HepG2 (cell line): Measurements from ENCODE around the gene HAUS2. TPM values are rescaled to one million over a fixed set of nuclear protein-coding genes. Genes with fewer than 3 reads are reported as not detected.
A peak's percentile ranks its signal among the peaks of the same experiment; 100 is the strongest.

Source experiments
- CBX5 ChIP-seq: sonication (generic); formaldehyde crosslinking; IDR thresholded peaks from 2 replicates; pipeline ENCODE4 v1.4.0; 2020; ENCODE audit warnings: missing genetic modification reagents, borderline replicate concordance
- FOXM1 ChIP-seq: sonication (generic); formaldehyde crosslinking; IDR thresholded peaks from 2 replicates; pipeline ENCODE4 v1.5.0; 2020; ENCODE audit warnings: missing genetic modification reagents
- JUN ChIP-seq: sonication (generic); formaldehyde crosslinking; IDR thresholded peaks from 2 replicates; pipeline ENCODE4 v1.4.0; 2020; ENCODE audit warnings: mild to moderate bottlenecking, missing genetic modification reagents
- KAT8 ChIP-seq: IDR thresholded peaks from 2 replicates; pipeline ENCODE4 v1.6.1; 2016; ENCODE audit warnings: missing genetic modification reagents, missing compliant biosample characterization
- KLF16 ChIP-seq, 2 experiments: sonication (generic) in 1 of 2; formaldehyde crosslinking in 1 of 2; IDR thresholded peaks; 2 replicates each; pipeline versions ENCODE4 v1.6.1 to v1.8.0; 2016 to 2023; ENCODE audit warnings: missing genetic modification reagents in 2 of 2, missing compliant biosample characterization in 1 of 2
- NR3C1 ChIP-seq: sonication (generic); formaldehyde crosslinking; IDR thresholded peaks from 2 replicates; pipeline ENCODE4 v1.4.0; 2020; ENCODE audit warnings: missing genetic modification reagents
- PHF21A ChIP-seq: sonication (generic); formaldehyde crosslinking; IDR thresholded peaks from 2 replicates; pipeline ENCODE4 v1.5.0; 2020; ENCODE audit warnings: mild to moderate bottlenecking, missing genetic modification reagents
- RFX1 ChIP-seq: fragments of 450-650 bp; IDR thresholded peaks from 2 replicates; pipeline ENCODE4 v1.6.1; 2017
- RFX3 ChIP-seq: IDR thresholded peaks from 2 replicates; pipeline ENCODE4 v1.6.1; 2016; ENCODE audit warnings: missing biosample characterization, missing genetic modification reagents
- RFX5 ChIP-seq: IDR thresholded peaks from 2 replicates; pipeline ENCODE4 v1.6.1; 2011; ENCODE audit warnings: low read depth, low read length, improper control_type of control experiment
- SMARCC2 ChIP-seq: fragments of 450-650 bp; IDR thresholded peaks from 2 replicates; pipeline ENCODE4 v1.6.1; 2017; ENCODE audit warnings: antibody characterized with exemption, mild to moderate bottlenecking
- SNAI1 ChIP-seq: sonication (generic); formaldehyde crosslinking; IDR thresholded peaks from 2 replicates; pipeline ENCODE4 v1.5.0; 2020; ENCODE audit warnings: mild to moderate bottlenecking, missing genetic modification reagents, borderline replicate concordance
- SPEN ChIP-seq: sonication (generic); formaldehyde crosslinking; IDR thresholded peaks from 2 replicates; pipeline ENCODE4 v1.5.1; 2020; ENCODE audit warnings: low read depth, mild to moderate bottlenecking, missing genetic modification reagents
- SSRP1 ChIP-seq: IDR thresholded peaks from 2 replicates; pipeline ENCODE4 v1.6.1; 2016; ENCODE audit warnings: control low read depth
- TEF ChIP-seq: sonication (generic); formaldehyde crosslinking; IDR thresholded peaks from 2 replicates; pipeline ENCODE4 v1.5.0; 2020; ENCODE audit warnings: missing genetic modification reagents
- ZNF24 ChIP-seq: fragments of 450-650 bp; IDR thresholded peaks from 2 replicates; pipeline ENCODE4 v1.6.1; 2017; ENCODE audit warnings: antibody characterized with exemption, mild to moderate bottlenecking
- ZNF333 ChIP-seq: sonication (generic); formaldehyde crosslinking; IDR thresholded peaks from 2 replicates; pipeline ENCODE4 v1.4.0; 2020; ENCODE audit warnings: mild to moderate bottlenecking, missing genetic modification reagents, borderline replicate concordance
- ZNF33A ChIP-seq: sonication (generic); formaldehyde crosslinking; IDR thresholded peaks from 2 replicates; pipeline ENCODE4 v1.5.1; 2020; ENCODE audit warnings: missing genetic modification reagents, mild to moderate bottlenecking, moderate library complexity, borderline replicate concordance
- ZNF543 ChIP-seq: sonication (generic); formaldehyde crosslinking; IDR thresholded peaks from 2 replicates; pipeline ENCODE4 v1.4.0; 2020; ENCODE audit warnings: mild to moderate bottlenecking, missing genetic modification reagents
- ZNF670 ChIP-seq: sonication (generic); formaldehyde crosslinking; IDR thresholded peaks from 2 replicates; pipeline ENCODE4 v1.8.0; 2022; ENCODE audit warnings: mild to moderate bottlenecking, missing genetic modification reagents, borderline replicate concordance
- ZNF75D ChIP-seq: sonication (generic); formaldehyde crosslinking; IDR thresholded peaks from 2 replicates; pipeline ENCODE4 v1.8.1; 2023; ENCODE audit warnings: missing genetic modification reagents, mild to moderate bottlenecking, borderline replicate concordance
- ZNF788 ChIP-seq: sonication (generic); formaldehyde crosslinking; IDR thresholded peaks from 2 replicates; pipeline ENCODE4 v1.5.0; 2020; ENCODE audit warnings: mild to moderate bottlenecking, missing genetic modification reagents, borderline replicate concordance
- ZNF841 ChIP-seq: sonication (generic); formaldehyde crosslinking; IDR thresholded peaks from 2 replicates; pipeline ENCODE4 v1.8.1; 2023; ENCODE audit warnings: missing genetic modification reagents, borderline replicate concordance
- ZNF850 ChIP-seq: sonication (generic); formaldehyde crosslinking; conservative IDR thresholded peaks from 2 replicates; pipeline ENCODE4 v1.9.0; 2021; ENCODE audit warnings: mild to moderate bottlenecking, missing genetic modification reagents
- polyA plus RNA-seq, 8 experiments: library from polyadenylated mRNA; depleted of rRNA in 3 of 8; stranded (reverse) in 7 of 8; unstranded in 1 of 8; fragments of >200 nt; fragmentation: Illumina TruSeq in 4 of 8; extraction: Trizol in 4 of 8; gene quantifications; 2 replicates each; pipeline versions ENCODE4 v1.2.1 to v1.2.3, GENCODE V29; 2011 to 2016; ENCODE audit warnings: low read depth in 4 of 8, missing spikeins in 1 of 8, mixed read lengths in 1 of 8; ENCODE audit not compliant: insufficient read depth in 1 of 8
- total RNA-seq, 5 experiments: library from RNA; depleted of rRNA; stranded (reverse); fragments of >200 nt; fragmentation: Illumina TruSeq; extraction: Trizol; gene quantifications; 2 replicates each; pipeline ENCODE4 v1.2.3, GENCODE V29; 2016; ENCODE audit warnings: low read depth in 1 of 5
- TF ChIP-seq, protein P1 (sequence below): sonication (generic); formaldehyde crosslinking; IDR thresholded peaks from 2 replicates; pipeline ENCODE4 v1.4.0; 2020; ENCODE audit warnings: missing genetic modification reagents, borderline replicate concordance
- TF ChIP-seq, protein P2 (sequence below): sonication (generic); formaldehyde crosslinking; IDR thresholded peaks from 2 replicates; pipeline ENCODE4 v1.5.1; 2020; ENCODE audit warnings: mild to moderate bottlenecking, missing genetic modification reagents, moderate library complexity

Gene HAUS2
- total and polyA plus RNA-seq, 2 of the 13 experiments (the other 11 are each of a cell fraction or from before 2014, with no cell fraction given): 11.6 to 32.9 TPM

GRCh38 chr15:42548249-42549031 is at the start of gene HAUS2, which contains the start of gene LRRC57 (continued):
- no peak for TF ChIP-seq SNAI1 (CRISPR knock-in tag)
- TF ChIP-seq KLF16 (CRISPR knock-in tag; IDR thresholded peaks at IDR 0.05): peak in 1 of 2 experiments; percentile 82; a peak in 1 of 4 replicates
- no peak for TF ChIP-seq ZNF75D (CRISPR knock-in tag)
- peak; percentile 66; the same call in 1 of the 2 replicates for TF ChIP-seq RFX5
- TF ChIP-seq ZNF333: no peak
- no peak for TF ChIP-seq FOXM1 (CRISPR knock-in tag)
- peak; percentile 61; the same call in 1 of the 2 replicates for TF ChIP-seq ZNF670 (CRISPR knock-in tag)
- TF ChIP-seq JUN (CRISPR knock-in tag): 0 out of 2 replicates have a peak, but pooled peaks have one; percentile 67
- no peak for TF ChIP-seq ZNF841
- TF ChIP-seq SPEN (CRISPR knock-in tag): peak; percentile 94
- no peak for TF ChIP-seq SSRP1 (CRISPR knock-in tag)
- 0 out of 2 replicates have a peak, but pooled peaks have one; percentile 60 for TF ChIP-seq ZNF33A
- TF ChIP-seq, protein P1, sequence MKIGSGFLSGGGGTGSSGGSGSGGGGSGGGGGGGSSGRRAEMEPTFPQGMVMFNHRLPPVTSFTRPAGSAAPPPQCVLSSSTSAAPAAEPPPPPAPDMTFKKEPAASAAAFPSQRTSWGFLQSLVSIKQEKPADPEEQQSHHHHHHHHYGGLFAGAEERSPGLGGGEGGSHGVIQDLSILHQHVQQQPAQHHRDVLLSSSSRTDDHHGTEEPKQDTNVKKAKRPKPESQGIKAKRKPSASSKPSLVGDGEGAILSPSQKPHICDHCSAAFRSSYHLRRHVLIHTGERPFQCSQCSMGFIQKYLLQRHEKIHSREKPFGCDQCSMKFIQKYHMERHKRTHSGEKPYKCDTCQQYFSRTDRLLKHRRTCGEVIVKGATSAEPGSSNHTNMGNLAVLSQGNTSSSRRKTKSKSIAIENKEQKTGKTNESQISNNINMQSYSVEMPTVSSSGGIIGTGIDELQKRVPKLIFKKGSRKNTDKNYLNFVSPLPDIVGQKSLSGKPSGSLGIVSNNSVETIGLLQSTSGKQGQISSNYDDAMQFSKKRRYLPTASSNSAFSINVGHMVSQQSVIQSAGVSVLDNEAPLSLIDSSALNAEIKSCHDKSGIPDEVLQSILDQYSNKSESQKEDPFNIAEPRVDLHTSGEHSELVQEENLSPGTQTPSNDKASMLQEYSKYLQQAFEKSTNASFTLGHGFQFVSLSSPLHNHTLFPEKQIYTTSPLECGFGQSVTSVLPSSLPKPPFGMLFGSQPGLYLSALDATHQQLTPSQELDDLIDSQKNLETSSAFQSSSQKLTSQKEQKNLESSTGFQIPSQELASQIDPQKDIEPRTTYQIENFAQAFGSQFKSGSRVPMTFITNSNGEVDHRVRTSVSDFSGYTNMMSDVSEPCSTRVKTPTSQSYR (CRISPR knock-in tag): no peak
- TF ChIP-seq ZNF850 (CRISPR knock-in tag): no peak
- peak; percentile 94 for TF ChIP-seq ZNF788 (CRISPR knock-in tag)
- TF ChIP-seq KAT8 (CRISPR knock-in tag): peak; percentile 98
- TF ChIP-seq RFX3: no peak
- TF ChIP-seq TEF (CRISPR knock-in tag): no peak
- TF ChIP-seq NR3C1 (CRISPR knock-in tag): no peak
- no peak for TF ChIP-seq SMARCC2
- TF ChIP-seq ZNF543 (CRISPR knock-in tag): peak; percentile 63
- TF ChIP-seq PHF21A: peak; percentile 47; the same call in 1 of the 2 replicates
- no peak for TF ChIP-seq CBX5 (CRISPR knock-in tag)
- TF ChIP-seq, protein P2, sequence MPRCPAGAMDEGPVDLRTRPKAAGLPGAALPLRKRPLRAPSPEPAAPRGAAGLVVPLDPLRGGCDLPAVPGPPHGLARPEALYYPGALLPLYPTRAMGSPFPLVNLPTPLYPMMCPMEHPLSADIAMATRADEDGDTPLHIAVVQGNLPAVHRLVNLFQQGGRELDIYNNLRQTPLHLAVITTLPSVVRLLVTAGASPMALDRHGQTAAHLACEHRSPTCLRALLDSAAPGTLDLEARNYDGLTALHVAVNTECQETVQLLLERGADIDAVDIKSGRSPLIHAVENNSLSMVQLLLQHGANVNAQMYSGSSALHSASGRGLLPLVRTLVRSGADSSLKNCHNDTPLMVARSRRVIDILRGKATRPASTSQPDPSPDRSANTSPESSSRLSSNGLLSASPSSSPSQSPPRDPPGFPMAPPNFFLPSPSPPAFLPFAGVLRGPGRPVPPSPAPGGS (CRISPR knock-in tag): no peak; the same call in 1 of the 2 replicates
- no peak for TF ChIP-seq ZNF24
- TF ChIP-seq RFX1: no peak
